Activated T-helper 1 cell treated with anti-CD3 and anti-CD28 coated beads, Interleukin-12 subunit alpha, Interleukin-12 subunit beta, Interleukin-2, Interleukin-4 antibody, amounts not matched to agents 30 ng/mL and 10 ng/mL and 1 ng/mL, durations not matched to agents 14 hours and 24 hours and 36 hours (primary cell): Measurements from ENCODE around the gene GTPBP3. TPM values are rescaled to one million over a fixed set of nuclear protein-coding genes. Genes with fewer than 3 reads are reported as not detected.

ENCODE experiments used
- DNase-seq: peaks from one replicate; pipeline ENCODE4 v3.0.0; 2021; ENCODE audit warnings: low spot score
- H3K27ac Mint-ChIP-seq: one replicate; pipeline ENCODE4 v1.8.0; 2021; ENCODE audit warnings: mild to moderate bottlenecking, mixed read lengths
- H3K27me3 Mint-ChIP-seq: one replicate; pipeline ENCODE4 v1.8.0; 2022; ENCODE audit warnings: mild to moderate bottlenecking, moderate library complexity, mixed read lengths; ENCODE audit not compliant: insufficient read depth
- H3K36me3 Mint-ChIP-seq: one replicate; pipeline ENCODE4 v1.8.0; 2021; ENCODE audit warnings: low read depth, mixed read lengths
- H3K4me1 Mint-ChIP-seq: one replicate; pipeline ENCODE4 v1.8.0; 2021; ENCODE audit warnings: low read depth, mixed read lengths
- H3K4me3 Mint-ChIP-seq: one replicate; pipeline ENCODE4 v1.8.0; 2021; ENCODE audit warnings: mild to moderate bottlenecking, moderate library complexity, mixed read lengths
- H3K9me3 Mint-ChIP-seq: one replicate; pipeline ENCODE4 v1.8.0; 2021; ENCODE audit warnings: mixed read lengths
- intact Hi-C: fragments of 100-400 bp; cut with micrococcal nuclease; formaldehyde crosslinking; loops from one replicate; pipeline ENCODE4 v1.15.1; 2024
- total RNA-seq: library from RNA; stranded (reverse); gene quantifications from 2 replicates; pipeline ENCODE4 v1.2.3, GENCODE V29; 2022

GTPBP3 gene
- total RNA-seq, 1 donor from 2014 or later = 72.0 TPM

DNA sequence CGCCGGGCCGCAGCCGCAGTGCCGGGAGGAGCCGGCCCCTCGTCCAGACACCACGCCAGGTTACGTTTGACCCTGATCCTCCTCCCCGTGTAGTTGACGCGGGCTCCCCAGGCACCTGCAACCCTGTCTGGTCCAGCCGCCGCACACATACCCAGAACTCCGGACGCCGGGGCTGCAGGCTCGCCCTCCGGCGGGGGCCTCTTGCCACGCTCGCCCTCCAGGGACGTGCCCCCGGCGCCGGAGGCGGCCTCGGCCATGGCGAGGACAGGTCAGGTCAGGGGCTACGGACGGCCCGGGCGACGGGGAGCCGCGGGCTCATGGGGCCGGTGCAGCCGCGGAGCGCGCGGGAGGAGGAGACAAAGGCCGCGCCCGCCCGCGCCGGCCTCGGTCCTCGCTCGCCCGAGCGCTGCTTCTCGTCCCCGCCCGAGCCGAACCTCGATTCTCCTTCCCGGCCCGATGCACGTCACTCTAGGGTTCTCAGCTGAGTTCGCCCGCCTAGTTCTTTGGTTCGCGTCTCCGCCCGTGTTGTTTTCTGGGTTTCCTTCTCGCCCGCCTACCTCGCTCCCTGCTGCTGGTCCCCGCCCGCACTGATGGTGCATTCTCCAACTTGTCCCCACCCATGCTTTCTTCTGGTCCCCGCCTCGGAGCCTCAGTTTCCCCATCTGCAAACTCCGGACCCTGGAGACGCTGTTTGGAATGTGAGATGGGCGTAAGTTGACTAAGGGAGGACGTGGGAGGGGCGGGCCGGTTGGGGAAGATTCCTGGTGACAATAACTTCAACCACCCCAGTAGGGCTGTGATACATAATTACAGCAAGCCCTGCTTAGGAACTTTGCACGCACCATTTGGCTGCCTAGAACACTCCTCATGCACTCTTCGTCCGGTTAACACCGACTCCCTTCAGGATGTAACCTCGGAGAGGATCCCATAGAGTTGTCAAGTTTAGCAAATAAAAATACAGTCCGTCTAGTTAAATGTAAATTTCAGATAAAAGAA, 2.6 kb upstream of the GTPBP3 start, which contains the start of gene ANO8:
Gene ANO8 (minus strand): TSS at position 442 of the 996 bp plus-strand sequence. CDS start 185 bp downstream, at position 257.
- H3K9me3 Mint-ChIP-seq = no peaks in the 10 kb centered on the region
- H3K27ac Mint-ChIP-seq = peak within 1 kb of the TSS; percentile 76
- H3K4me3 Mint-ChIP-seq = peak within 1 kb of the TSS; percentile 87
- peak; percentile 94 for DNase-seq
- H3K36me3 Mint-ChIP-seq = peaks cover 9% of the 10 kb centered on the region
- intact Hi-C loops = loop anchor here (1.0 kb wide), 2 partner anchors 67 to 71 kb away; partner anchors contain the start of genes BABAM1 and BST2
- H3K4me1 Mint-ChIP-seq = peaks cover 21% of the 10 kb centered on the region
- H3K27me3 Mint-ChIP-seq = peaks cover 9% of the 10 kb centered on the region

- H3K4me3 Mint-ChIP-seq = peak overlapping the region; percentile 70
- no peak for DNase-seq
- peaks cover 9% of the 10 kb centered on the region for H3K36me3 Mint-ChIP-seq
- H3K27me3 Mint-ChIP-seq = peaks cover 6% of the 10 kb centered on the region
- H3K9me3 Mint-ChIP-seq = no peaks in the 10 kb centered on the region
- intact Hi-C loops = no loop called here
- peaks cover 21% of the 10 kb centered on the region for H3K4me1 Mint-ChIP-seq
- H3K27ac Mint-ChIP-seq = no peak overlapping the region
Measured at GRCh38 chr19:17335575-17335974, 1.8 kb upstream of the GTPBP3 start.

DNA sequence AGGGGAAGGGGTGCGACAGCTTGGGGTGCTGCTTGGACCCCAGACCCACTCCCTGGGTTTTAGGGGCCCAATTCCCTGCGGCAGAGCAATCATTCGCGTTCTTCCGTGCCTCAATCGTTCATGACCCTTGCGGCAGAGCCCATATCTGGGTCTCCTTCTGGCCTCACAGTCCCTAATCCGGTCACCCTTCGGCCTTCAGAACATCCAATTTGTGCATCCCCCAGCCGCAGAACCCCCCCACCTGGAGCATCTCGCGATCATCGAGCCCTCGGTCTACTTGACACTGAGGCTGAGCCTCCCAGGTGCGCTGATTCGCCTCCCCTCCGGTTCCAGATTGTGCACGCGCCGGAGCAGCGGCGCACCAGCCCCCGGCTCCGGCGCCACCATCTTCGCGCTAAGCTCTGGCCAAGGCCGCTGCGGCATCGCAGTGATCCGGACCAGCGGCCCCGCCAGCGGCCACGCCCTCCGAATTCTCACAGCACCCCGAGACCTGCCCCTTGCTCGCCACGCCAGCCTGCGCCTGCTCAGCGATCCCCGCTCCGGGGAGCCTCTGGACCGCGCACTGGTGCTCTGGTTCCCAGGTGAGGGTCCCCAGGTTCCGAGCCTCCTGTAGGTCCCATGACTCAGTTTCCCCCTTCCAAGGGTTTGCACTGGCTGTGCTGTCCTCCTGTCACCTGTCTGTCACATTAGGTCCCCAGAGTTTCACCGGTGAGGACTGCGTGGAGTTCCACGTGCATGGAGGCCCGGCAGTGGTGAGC, 501 bp downstream of the GTPBP3 start:
- Mint-ChIP-seq H3K27ac (peak overlapping the region; percentile 88), H3K4me1 (peaks cover 17% of the 10 kb centered on the region), H3K36me3 (peaks cover 5% of the 10 kb centered on the region), H3K27me3 (peaks cover 2% of the 10 kb centered on the region), H3K4me3 (peak overlapping the region; percentile 87), H3K9me3 (no peaks in the 10 kb centered on the region)
- intact Hi-C loops = loop anchor here (1.0 kb wide), 8 partner anchors 10 to 173 kb away; partner anchors contain the start of genes DDA1, MRPL34, OCEL1 and PGLS
- DNase-seq = peak; percentile 27

GRCh38 chr19:17338433-17339078, 1.2 kb downstream of the GTPBP3 start:
- H3K27ac Mint-ChIP-seq = peak overlapping the region; percentile 7
- no peaks in the 10 kb centered on the region for H3K9me3 Mint-ChIP-seq
- peaks cover 2% of the 10 kb centered on the region for H3K27me3 Mint-ChIP-seq
- DNase-seq = no peak
- H3K4me3 Mint-ChIP-seq = peak overlapping the region; percentile 87
- peaks cover 4% of the 10 kb centered on the region for H3K36me3 Mint-ChIP-seq
- intact Hi-C loops = no loop called here
- peaks cover 12% of the 10 kb centered on the region for H3K4me1 Mint-ChIP-seq

DNA sequence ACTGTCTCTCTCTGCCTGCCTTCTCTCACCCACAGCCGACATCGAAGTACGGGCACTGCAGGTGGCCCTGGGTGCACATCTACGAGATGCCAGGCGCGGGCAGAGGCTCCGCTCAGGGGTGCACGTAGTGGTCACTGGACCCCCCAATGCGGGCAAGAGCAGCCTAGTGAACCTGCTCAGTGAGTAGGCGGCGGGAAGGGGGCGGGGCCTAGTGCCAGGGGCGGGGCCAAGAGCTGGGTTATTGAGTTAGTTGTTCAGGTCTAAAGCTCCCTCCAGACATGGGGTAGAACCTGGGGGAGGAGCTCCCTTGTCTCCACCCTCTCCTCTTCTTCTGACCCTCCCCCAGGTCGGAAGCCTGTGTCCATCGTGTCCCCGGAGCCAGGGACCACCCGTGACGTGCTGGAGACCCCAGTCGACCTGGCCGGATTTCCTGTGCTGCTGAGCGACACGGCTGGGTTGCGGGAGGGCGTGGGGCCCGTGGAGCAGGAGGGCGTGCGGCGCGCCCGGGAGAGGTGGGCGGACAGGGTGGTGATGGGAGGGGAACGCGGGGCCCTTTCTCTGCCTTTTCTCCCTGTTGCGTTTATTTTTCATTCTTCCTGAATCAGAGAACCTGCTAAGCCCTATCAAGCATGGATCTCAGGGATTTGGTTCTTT, 1.9 kb downstream of the GTPBP3 start:
- H3K9me3 Mint-ChIP-seq = no peaks in the 10 kb centered on the region
- H3K4me3 Mint-ChIP-seq = peak overlapping the region; percentile 87
- peaks cover 2% of the 10 kb centered on the region for H3K36me3 Mint-ChIP-seq
- H3K4me1 Mint-ChIP-seq = peaks cover 6% of the 10 kb centered on the region
- DNase-seq = no peak
- intact Hi-C loops = no loop called here
- H3K27me3 Mint-ChIP-seq = no peaks in the 10 kb centered on the region
- no peak overlapping the region for H3K27ac Mint-ChIP-seq

GRCh38 chr19:17340302-17340870, 3.0 kb downstream of the GTPBP3 start:
- no peaks in the 10 kb centered on the region for H3K9me3 Mint-ChIP-seq

DNA sequence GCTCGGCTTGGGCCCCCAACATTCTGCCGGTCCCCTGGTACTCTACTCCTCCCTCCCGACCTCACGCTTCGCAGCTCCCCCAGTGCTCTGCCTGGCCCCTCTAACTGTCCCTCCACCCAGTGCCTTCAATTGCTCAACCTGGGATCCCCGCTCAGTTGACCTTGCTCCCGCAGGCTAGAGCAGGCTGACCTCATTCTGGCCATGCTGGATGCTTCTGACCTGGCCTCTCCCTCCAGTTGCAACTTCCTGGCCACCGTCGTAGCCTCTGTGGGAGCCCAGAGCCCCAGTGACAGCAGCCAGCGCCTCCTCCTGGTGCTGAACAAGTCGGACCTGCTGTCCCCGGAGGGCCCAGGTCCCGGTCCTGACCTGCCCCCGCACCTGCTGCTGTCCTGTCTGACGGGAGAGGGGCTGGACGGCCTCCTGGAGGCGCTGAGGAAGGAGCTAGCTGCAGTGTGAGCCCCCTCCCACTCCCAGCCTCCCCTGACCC, 3.6 kb downstream of the GTPBP3 start:
- intact Hi-C loops = no loop called here
- DNase-seq = no peak
- H3K4me3 Mint-ChIP-seq = no peak overlapping the region
- H3K4me1 Mint-ChIP-seq = peaks cover under 1% of the 10 kb centered on the region
- no peaks in the 10 kb centered on the region for H3K9me3 Mint-ChIP-seq
- no peak overlapping the region for H3K27ac Mint-ChIP-seq
- peaks cover 2% of the 10 kb centered on the region for H3K36me3 Mint-ChIP-seq
- no peaks in the 10 kb centered on the region for H3K27me3 Mint-ChIP-seq

More at GRCh38 chr19:17340302-17340870, 3.0 kb downstream of the GTPBP3 start:
- Mint-ChIP-seq H3K36me3 (peaks cover 2% of the 10 kb centered on the region), H3K4me3 (no peak overlapping the region), H3K27ac (no peak overlapping the region), H3K27me3 (no peaks in the 10 kb centered on the region), H3K4me1 (peaks cover under 1% of the 10 kb centered on the region)
- intact Hi-C loops = no loop called here
- DNase-seq = no peak

GRCh38 chr19:17341386-17341785, 4.0 kb downstream of the GTPBP3 start:
- Mint-ChIP-seq H3K4me1 (peaks cover 6% of the 10 kb centered on the region), H3K36me3 (peaks cover 2% of the 10 kb centered on the region), H3K27me3 (no peaks in the 10 kb centered on the region), H3K4me3 (peak overlapping the region; percentile 15), H3K27ac (no peak overlapping the region), H3K9me3 (no peaks in the 10 kb centered on the region)
- intact Hi-C loops = no loop called here
- no peak for DNase-seq

GRCh38 chr19:17341845-17342244, 4.5 kb downstream of the GTPBP3 start:
- intact Hi-C loops = no loop called here
- no peak for DNase-seq
- H3K4me3 Mint-ChIP-seq = no peak overlapping the region

GRCh38 chr19:17346109-17346671, 8.8 kb downstream of the GTPBP3 start:
- H3K4me1 Mint-ChIP-seq = peaks cover 9% of the 10 kb centered on the region
- H3K27me3 Mint-ChIP-seq = peaks cover 9% of the 10 kb centered on the region
- no peaks in the 10 kb centered on the region for H3K9me3 Mint-ChIP-seq
- H3K4me3 Mint-ChIP-seq = no peak overlapping the region
- DNase-seq = peak; percentile 71
- no peak overlapping the region for H3K27ac Mint-ChIP-seq
- intact Hi-C loops = loop anchor here (1.0 kb wide), 3 partner anchors 40 to 120 kb away; no protein-coding TSS in a partner anchor
- no peaks in the 10 kb centered on the region for H3K36me3 Mint-ChIP-seq

More at GRCh38 chr19:17341845-17342244, 4.5 kb downstream of the GTPBP3 start:
- Mint-ChIP-seq H3K9me3 (no peaks in the 10 kb centered on the region), H3K27ac (no peak overlapping the region), H3K27me3 (no peaks in the 10 kb centered on the region), H3K4me1 (peaks cover 9% of the 10 kb centered on the region), H3K36me3 (peaks cover 2% of the 10 kb centered on the region)

DNA sequence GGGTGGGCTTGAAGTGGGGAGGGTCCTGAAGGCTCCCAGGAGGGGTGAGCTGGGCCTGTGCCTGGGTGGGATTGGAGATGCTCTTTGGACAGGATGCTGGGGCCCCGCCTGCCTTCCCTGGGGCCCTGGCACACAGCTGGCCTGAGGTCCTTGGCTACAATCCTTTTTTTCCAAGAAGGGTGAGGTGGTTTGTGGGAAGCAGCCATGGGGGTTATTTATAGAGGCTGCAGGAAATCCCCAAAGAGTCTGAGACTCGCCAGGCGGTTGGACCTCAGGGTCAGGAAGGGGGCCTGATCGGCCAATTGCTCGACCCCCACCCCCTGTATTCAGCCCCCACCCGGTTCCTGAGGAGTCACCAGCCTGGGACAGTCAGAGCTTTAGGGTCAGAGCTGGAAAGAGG, 10.0 kb downstream of the GTPBP3 start:
- Mint-ChIP-seq H3K4me3 (no peak overlapping the region), H3K27me3 (peaks cover 14% of the 10 kb centered on the region), H3K4me1 (peaks cover 14% of the 10 kb centered on the region), H3K27ac (no peak overlapping the region), H3K9me3 (no peaks in the 10 kb centered on the region), H3K36me3 (no peaks in the 10 kb centered on the region)
- intact Hi-C loops = no loop called here
- DNase-seq = no peak
